Measurements from ENCODE around the gene CELA3A.
"Not testable (repeated sequence)": the region's sequence is repeated elsewhere in the genome, so short reads cannot be mapped to it uniquely, and the experiment has no call there.

Gene CELA3A

DNA sequence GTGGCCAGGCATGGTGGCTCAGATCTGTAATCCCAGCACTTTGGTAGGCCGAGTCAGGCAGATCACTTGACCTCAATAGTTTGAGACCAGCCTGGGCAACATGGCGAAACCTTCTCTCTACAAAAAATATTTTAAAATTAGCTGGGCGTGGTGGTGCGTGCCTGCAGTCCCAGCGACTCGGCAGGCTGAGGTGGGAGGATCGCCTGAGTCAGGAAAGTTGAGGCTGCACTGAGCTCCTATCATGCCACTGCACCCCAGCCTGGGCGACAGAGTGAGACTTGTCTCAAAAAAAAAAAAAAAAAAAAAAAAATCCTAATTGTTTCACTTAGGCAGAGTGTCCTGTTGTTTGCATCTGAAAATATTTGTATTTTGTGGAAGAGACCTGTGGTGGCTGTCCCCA lies 6.7 kb upstream of the CELA3A start:
- H3K9me3 ChIP-seq (ENCODE audit: insufficient read depth, low read length); H3K9ac ChIP-seq (ENCODE audit: low read length); H3K79me2 ChIP-seq (ENCODE audit: low read length); H3K36me3 ChIP-seq (replicated peaks; ENCODE audit: low read depth, low read length); H3K4me2 ChIP-seq (ENCODE audit: low read length); H4K20me1 ChIP-seq (ENCODE audit: insufficient read depth, low read length); H3K27ac ChIP-seq (ENCODE audit: low read length); H3K27me3 ChIP-seq (ENCODE audit: low read depth, low read length); H3K4me3 ChIP-seq (ENCODE audit: low read length); H3K4me1 ChIP-seq (ENCODE audit: low read length); H2AFZ ChIP-seq (ENCODE audit: low read depth, low read length): not testable (repeated sequence)

DNA sequence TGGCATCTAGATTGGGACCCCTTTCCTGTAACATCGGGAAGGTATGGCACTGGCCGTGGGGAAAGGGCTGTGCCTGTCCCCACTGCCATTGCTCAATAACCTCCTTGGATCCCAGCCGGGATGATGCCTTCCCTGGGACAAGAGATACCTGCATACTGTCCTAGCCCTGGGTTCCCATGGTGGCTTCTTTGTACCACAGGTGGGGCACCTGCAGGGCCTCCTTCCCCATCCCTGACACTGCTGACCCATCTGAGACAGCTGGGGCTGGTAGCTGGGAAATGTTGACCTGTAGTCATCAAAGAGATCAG lies 4.8 kb upstream of the CELA3A start:
- not testable (repeated sequence) for H3K4me2 ChIP-seq (ENCODE audit: low read length); H4K20me1 ChIP-seq (ENCODE audit: insufficient read depth, low read length); H3K4me3 ChIP-seq (ENCODE audit: low read length); H3K9ac ChIP-seq (ENCODE audit: low read length); H3K27ac ChIP-seq (ENCODE audit: low read length); H3K9me3 ChIP-seq (ENCODE audit: insufficient read depth, low read length); H2AFZ ChIP-seq (ENCODE audit: low read depth, low read length); H3K27me3 ChIP-seq (ENCODE audit: low read depth, low read length); H3K4me1 ChIP-seq (ENCODE audit: low read length); H3K36me3 ChIP-seq (replicated peaks; ENCODE audit: low read depth, low read length); H3K79me2 ChIP-seq (ENCODE audit: low read length)

DNA sequence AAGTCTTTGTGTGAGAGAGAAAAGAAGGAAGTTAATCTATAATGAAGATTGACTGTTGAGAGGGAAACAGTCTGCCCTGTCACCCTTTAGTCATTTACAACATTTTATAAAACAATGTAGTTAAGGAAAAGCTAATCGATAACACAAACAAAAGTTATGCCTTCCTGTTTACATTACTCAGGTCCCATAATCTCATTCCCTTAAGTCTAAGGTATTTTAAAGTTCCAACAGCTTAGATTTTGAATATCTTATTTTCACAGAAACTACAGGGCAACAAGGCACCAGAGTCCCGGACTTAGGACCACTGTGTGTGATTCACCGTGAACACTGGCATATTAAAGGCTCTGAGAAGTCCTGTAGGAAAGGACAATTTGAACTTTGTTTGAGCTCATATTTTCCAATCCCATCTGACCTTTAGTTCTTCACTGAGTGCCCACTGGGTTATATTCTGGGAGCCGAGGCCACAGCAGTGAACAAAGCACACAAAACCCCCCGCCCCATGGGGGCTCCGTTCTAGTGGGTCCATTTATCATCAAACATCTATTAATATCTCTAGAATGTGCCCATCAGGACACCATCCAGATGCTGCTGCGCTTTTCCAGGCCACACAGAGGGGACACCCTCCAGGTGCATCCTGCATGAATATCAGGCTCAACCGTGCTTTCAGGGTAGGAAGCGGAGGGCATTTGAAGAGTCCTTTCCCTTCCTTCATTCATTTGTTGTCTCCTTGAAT lies 3.4 kb upstream of the CELA3A start:
- H4K20me1 ChIP-seq (ENCODE audit: insufficient read depth, low read length); H3K9ac ChIP-seq (ENCODE audit: low read length); H3K79me2 ChIP-seq (ENCODE audit: low read length); H3K27me3 ChIP-seq (ENCODE audit: low read depth, low read length); H3K4me2 ChIP-seq (ENCODE audit: low read length); H3K27ac ChIP-seq (ENCODE audit: low read length); H2AFZ ChIP-seq (ENCODE audit: low read depth, low read length); H3K4me1 ChIP-seq (ENCODE audit: low read length); H3K9me3 ChIP-seq (ENCODE audit: insufficient read depth, low read length); H3K4me3 ChIP-seq (ENCODE audit: low read length); H3K36me3 ChIP-seq (replicated peaks; ENCODE audit: low read depth, low read length): not testable (repeated sequence)

DNA sequence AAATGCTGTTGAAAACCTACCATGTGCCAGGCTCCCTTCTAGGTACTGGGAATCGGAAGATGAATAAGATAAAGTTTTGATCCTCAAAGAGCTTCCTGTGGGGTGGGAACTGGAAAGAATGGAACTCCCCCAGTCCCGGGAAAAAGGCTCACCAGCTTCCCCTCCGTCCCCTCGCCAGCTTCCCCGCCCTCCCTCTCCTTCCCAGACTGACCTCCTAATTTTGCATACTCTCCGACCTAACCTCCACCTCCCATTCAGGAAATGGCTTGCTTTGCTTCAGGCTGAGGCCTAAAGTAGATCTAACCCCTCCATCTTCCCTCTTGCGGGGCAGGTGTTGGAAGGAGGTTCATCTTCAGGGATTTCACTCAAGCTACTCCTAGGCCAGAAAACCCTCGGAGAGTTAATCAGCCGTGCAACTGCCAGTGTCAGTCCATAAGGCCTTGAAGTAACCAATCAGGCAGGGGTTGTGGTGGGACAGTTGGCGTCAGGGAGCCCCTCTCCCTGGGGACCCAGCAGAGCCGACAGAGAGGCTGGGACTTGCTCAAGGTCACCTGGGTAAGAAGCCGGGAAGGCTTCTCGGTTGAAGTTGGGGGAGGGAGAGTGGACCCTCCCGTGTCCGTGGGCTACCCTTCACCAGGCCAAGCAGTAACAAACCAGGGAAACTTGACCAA lies 2.7 kb upstream of the CELA3A start:
- H3K9me3 ChIP-seq (ENCODE audit: insufficient read depth, low read length); H3K36me3 ChIP-seq (replicated peaks; ENCODE audit: low read depth, low read length); H4K20me1 ChIP-seq (ENCODE audit: insufficient read depth, low read length); H3K27ac ChIP-seq (ENCODE audit: low read length); H3K27me3 ChIP-seq (ENCODE audit: low read depth, low read length); H3K79me2 ChIP-seq (ENCODE audit: low read length); H3K4me1 ChIP-seq (ENCODE audit: low read length); H3K4me3 ChIP-seq (ENCODE audit: low read length); H2AFZ ChIP-seq (ENCODE audit: low read depth, low read length); H3K4me2 ChIP-seq (ENCODE audit: low read length); H3K9ac ChIP-seq (ENCODE audit: low read length): not testable (repeated sequence)

DNA sequence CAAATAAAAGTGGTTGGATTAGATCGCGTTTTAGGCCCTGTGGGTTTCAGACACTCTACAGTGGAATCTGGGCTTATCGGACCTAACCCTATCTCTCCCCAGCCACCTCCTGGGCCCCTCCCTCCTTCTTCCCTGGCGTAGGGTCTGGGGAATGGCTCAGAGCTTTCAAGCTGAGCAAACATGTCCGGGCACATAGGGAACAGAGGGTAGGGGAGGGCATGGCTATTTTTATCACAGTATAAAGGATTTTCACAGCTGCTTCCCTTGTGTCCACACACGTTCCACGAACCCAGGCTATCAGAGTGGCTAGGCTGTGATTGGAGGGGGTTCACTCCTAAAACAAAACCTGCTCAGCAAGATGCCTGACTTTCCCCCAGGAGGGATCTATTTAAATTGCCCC lies 1.8 kb upstream of the CELA3A start:
- not testable (repeated sequence) for H3K9ac ChIP-seq (ENCODE audit: low read length); H4K20me1 ChIP-seq (ENCODE audit: insufficient read depth, low read length); H3K4me2 ChIP-seq (ENCODE audit: low read length); H3K27me3 ChIP-seq (ENCODE audit: low read depth, low read length); H3K79me2 ChIP-seq (ENCODE audit: low read length); H3K4me3 ChIP-seq (ENCODE audit: low read length); H2AFZ ChIP-seq (ENCODE audit: low read depth, low read length); H3K4me1 ChIP-seq (ENCODE audit: low read length); H3K9me3 ChIP-seq (ENCODE audit: insufficient read depth, low read length); H3K27ac ChIP-seq (ENCODE audit: low read length); H3K36me3 ChIP-seq (replicated peaks; ENCODE audit: low read depth, low read length)

DNA sequence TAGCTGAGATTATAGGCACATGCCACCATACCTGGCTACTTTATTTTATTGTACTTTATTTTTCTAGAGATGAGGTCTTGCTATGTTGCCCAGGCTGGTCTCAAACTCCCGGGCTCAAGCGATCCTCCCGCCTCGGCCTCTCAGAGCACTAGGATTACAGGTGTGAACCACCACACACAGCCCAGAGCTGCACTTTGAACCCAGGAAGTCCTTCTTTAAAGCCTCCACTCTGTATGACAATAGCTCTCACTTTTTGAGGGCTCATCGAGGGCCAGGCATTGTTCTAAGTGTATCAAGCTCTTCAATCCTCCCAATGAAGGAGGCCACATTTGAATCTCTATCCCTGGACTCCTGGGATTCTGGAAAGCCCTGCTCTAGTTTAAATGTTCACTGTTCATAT lies 1.0 kb downstream of the CELA3A start:
- H2AFZ ChIP-seq (ENCODE audit: low read depth, low read length); H3K79me2 ChIP-seq (ENCODE audit: low read length); H3K4me2 ChIP-seq (ENCODE audit: low read length); H3K9me3 ChIP-seq (ENCODE audit: insufficient read depth, low read length); H3K27me3 ChIP-seq (ENCODE audit: low read depth, low read length); H4K20me1 ChIP-seq (ENCODE audit: insufficient read depth, low read length); H3K36me3 ChIP-seq (replicated peaks; ENCODE audit: low read depth, low read length); H3K4me1 ChIP-seq (ENCODE audit: low read length); H3K4me3 ChIP-seq (ENCODE audit: low read length); H3K9ac ChIP-seq (ENCODE audit: low read length); H3K27ac ChIP-seq (ENCODE audit: low read length): not testable (repeated sequence)

DNA sequence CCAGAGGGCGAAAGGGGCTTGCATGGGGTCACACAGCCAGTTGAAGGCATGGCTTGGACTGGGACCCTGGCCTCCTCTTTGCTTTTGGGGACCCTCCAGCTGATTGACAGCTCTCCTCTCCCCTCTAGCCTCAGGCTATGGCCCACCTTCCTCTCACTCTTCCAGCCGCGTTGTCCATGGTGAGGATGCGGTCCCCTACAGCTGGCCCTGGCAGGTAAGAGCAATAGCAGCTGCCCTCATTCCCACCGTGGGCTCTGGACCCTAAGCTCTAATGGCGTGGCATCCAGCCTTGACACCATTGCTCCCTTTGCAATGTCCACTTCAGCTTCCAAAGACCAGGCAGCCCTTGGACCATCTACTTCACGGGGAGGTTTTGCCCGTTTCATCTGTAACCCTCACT lies 1.4 kb downstream of the CELA3A start:
- H3K4me1 ChIP-seq (ENCODE audit: low read length); H3K9ac ChIP-seq (ENCODE audit: low read length); H3K79me2 ChIP-seq (ENCODE audit: low read length); H3K27ac ChIP-seq (ENCODE audit: low read length); H3K4me3 ChIP-seq (ENCODE audit: low read length); H3K4me2 ChIP-seq (ENCODE audit: low read length); H2AFZ ChIP-seq (ENCODE audit: low read depth, low read length); H4K20me1 ChIP-seq (ENCODE audit: insufficient read depth, low read length); H3K9me3 ChIP-seq (ENCODE audit: insufficient read depth, low read length); H3K27me3 ChIP-seq (ENCODE audit: low read depth, low read length); H3K36me3 ChIP-seq (replicated peaks; ENCODE audit: low read depth, low read length): not testable (repeated sequence)

DNA sequence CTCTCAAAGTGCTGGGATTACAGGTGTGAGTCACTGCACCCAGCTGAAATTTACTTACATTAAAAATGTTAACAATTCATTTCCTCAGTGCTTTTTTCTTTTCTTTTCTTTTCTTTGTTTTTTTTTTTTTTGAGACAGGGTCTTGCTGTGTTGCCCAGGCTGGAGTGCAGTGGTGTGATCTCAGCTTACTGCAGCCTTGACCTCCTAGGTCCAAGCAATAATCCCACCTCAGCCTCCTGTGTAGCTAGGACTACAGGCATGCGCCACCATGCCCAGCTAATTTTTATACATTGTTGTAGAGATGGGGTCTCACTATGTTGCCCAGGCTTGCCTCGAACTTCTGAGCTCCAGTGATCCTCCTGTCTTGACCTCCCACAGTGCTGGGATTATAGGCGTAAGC lies 2.5 kb downstream of the CELA3A start:
- H3K4me2 ChIP-seq (ENCODE audit: low read length); H3K27me3 ChIP-seq (ENCODE audit: low read depth, low read length); H3K36me3 ChIP-seq (replicated peaks; ENCODE audit: low read depth, low read length); H3K4me3 ChIP-seq (ENCODE audit: low read length); H3K27ac ChIP-seq (ENCODE audit: low read length); H3K9me3 ChIP-seq (ENCODE audit: insufficient read depth, low read length); H2AFZ ChIP-seq (ENCODE audit: low read depth, low read length); H3K79me2 ChIP-seq (ENCODE audit: low read length); H3K4me1 ChIP-seq (ENCODE audit: low read length); H3K9ac ChIP-seq (ENCODE audit: low read length); H4K20me1 ChIP-seq (ENCODE audit: insufficient read depth, low read length): not testable (repeated sequence)

All from OCI-LY3 (cell line).